OCI-LY7 (cell line): ENCODE measurements around the gene NELL1. TPM values are rescaled to one million over a fixed set of nuclear protein-coding genes. Genes with fewer than 3 reads are reported as not detected.

Experiments
- BruUV-seq: library from RNA; stranded (reverse); fragments of 400-500 nt; replicated peaks from 2 replicates; lab custom pipeline; 2021; lab: Mats Ljungman, UMichigan
- CTCF ChIA-PET: fragments of 300-600 bp; sonication (Branson Sonifier 250); formaldehyde crosslinking; loops from one replicate; lab custom pipeline; 2022; ENCODE audit warnings: antibody characterized with exemption; ENCODE audit not compliant: unreplicated experiment; lab: Charles Lee
- POLR2A ChIA-PET: fragments of 300-600 bp; sonication (Branson Sonifier 250); formaldehyde crosslinking; loops from one replicate; lab custom pipeline; 2022; ENCODE audit warnings: antibody characterized with exemption; lab: Charles Lee
- DNase-seq: peaks from one replicate; pipeline ENCODE4 v3.0.0-alpha.2; 2015; ENCODE audit warnings: low spot score
- H2AFZ ChIP-seq: fragments of 200-600 bp; sonication (generic), shearing (Covaris generic); 2 replicates; pipeline ENCODE4 v1.6.1; 2014; ENCODE audit warnings: mild to moderate bottlenecking, antibody characterized with exemption, low read length, moderate library complexity
- H3K27ac ChIP-seq: fragments of 200-600 bp; sonication (generic); 2 replicates; pipeline ENCODE4 v1.5.1; 2014; ENCODE audit warnings: mixed run types, low read depth, mild to moderate bottlenecking, moderate library complexity, low read length, inconsistent platforms; ENCODE audit not compliant: poor library complexity, severe bottlenecking
- H3K36me3 ChIP-seq: fragments of 200-600 bp; sonication (generic); 2 replicates; pipeline ENCODE4 v1.6.1; 2014; ENCODE audit warnings: mild to moderate bottlenecking, antibody characterized with exemption, low read length, moderate library complexity, mixed read lengths; ENCODE audit not compliant: insufficient read depth
- H3K4me1 ChIP-seq: fragments of 200-600 bp; sonication (generic); 2 replicates; pipeline ENCODE4 v1.5.1; 2014; ENCODE audit warnings: mild to moderate bottlenecking, low read length; ENCODE audit not compliant: insufficient read depth, poor library complexity, severe bottlenecking
- H3K4me2 ChIP-seq: fragments of 200-600 bp; sonication (generic); 2 replicates; pipeline ENCODE4 v1.6.1; 2014; ENCODE audit warnings: mild to moderate bottlenecking, low read length
- H3K4me3 ChIP-seq: fragments of 200-600 bp; sonication (generic); 2 replicates; pipeline ENCODE4 v1.5.1; 2014; ENCODE audit warnings: mild to moderate bottlenecking, low read depth, low read length; ENCODE audit not compliant: poor library complexity, severe bottlenecking
- H3K79me2 ChIP-seq: fragments of 200-600 bp; sonication (generic); 2 replicates; pipeline ENCODE4 v1.6.1; 2016; ENCODE audit warnings: low read depth, mild to moderate bottlenecking, low read length, moderate library complexity, mixed read lengths; ENCODE audit not compliant: insufficient read depth
- H3K9me2 ChIP-seq: fragments of 200-600 bp; sonication (generic); 2 replicates; pipeline ENCODE4 v1.6.1; 2016; ENCODE audit warnings: mild to moderate bottlenecking, low read length, mixed read lengths; ENCODE audit not compliant: insufficient read depth
- H3K9me3 ChIP-seq: fragments of 200-600 bp; sonication (generic); 2 replicates; pipeline ENCODE4 v1.6.1; 2014; ENCODE audit warnings: mild to moderate bottlenecking, mixed run types, low read length, mixed read lengths
- H4K20me1 ChIP-seq: fragments of 200-600 bp; sonication (generic); 2 replicates; pipeline ENCODE4 v1.6.1; 2014; ENCODE audit warnings: mild to moderate bottlenecking, antibody characterized with exemption, low read length, moderate library complexity, mixed read lengths; ENCODE audit not compliant: insufficient read depth
- EZH2phosphoT487 ChIP-seq: fragments of 200-600 bp; sonication (generic); IDR thresholded peaks from 2 replicates; pipeline ENCODE4 v1.6.1; 2018; ENCODE audit warnings: low read depth, borderline replicate concordance, mild to moderate bottlenecking, mixed run types, antibody characterized with exemption, low read length, moderate library complexity, mixed read lengths
- intact Hi-C: fragments of 100-400 bp; cut with micrococcal nuclease; formaldehyde crosslinking; loops from one replicate; pipeline ENCODE4 v1.10.0; 2022; ENCODE audit not compliant: unreplicated experiment
- total RNA-seq, 2 experiments: library from RNA; depleted of rRNA in 1 of 2; stranded (reverse); fragments of >200 nt in 1 of 2; shearing (Covaris generic) in 1 of 2; gene quantifications; 2 replicates each; pipeline ENCODE4 v1.2.3, GENCODE V29; 2014 to 2022
- TF ChIP-seq, protein P1 (sequence below): fragments of 200-600 bp; sonication (generic); conservative IDR thresholded peaks from 2 replicates; pipeline ENCODE4 v1.5.1; 2014; ENCODE audit warnings: mild to moderate bottlenecking, antibody characterized with exemption, low read length, moderate library complexity, mixed read lengths

NELL1 gene
- total RNA-seq, 2 experiments from 2014 or later: not detected

DNA sequence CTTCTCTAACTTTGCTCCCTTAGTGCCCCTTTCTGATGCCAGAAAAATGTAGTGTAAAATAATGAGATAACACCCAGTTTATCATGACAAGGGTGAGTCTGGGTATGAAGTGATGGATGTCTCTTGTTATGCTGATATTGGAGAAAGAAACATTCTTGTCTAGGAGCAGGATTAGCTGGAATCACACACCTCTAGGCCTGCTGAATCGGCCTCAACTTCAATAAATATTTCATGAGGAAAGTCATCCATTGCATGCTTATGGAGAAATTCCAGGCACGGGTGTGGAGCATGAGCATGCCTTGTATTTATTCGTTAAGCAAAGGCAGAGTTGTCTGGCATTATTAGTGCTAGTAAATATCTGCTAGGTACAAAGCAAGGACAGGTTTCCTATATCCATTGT is 113.4 kb downstream of the NELL1 start:
- no TSS peak for BruUV-seq
- Histone ChIP-seq H3K9me3 (no peaks in the 10 kb centered on the region), H4K20me1 (no peaks in the 10 kb centered on the region), H3K4me2 (no peak overlapping the region), H3K79me2 (no peaks in the 10 kb centered on the region), H2AFZ (no peak overlapping the region), H3K4me1 (no peaks in the 10 kb centered on the region), H3K9me2 (no peaks in the 10 kb centered on the region), H3K36me3 (no peaks in the 10 kb centered on the region), H3K27ac (no peak overlapping the region), H3K4me3 (no peak overlapping the region)
- CTCF ChIA-PET: no interaction called here
- no peak for DNase-seq
- POLR2A ChIA-PET: no interaction called here
- TF ChIP-seq EZH2phosphoT487: no peak
- TF ChIP-seq, protein P1, sequence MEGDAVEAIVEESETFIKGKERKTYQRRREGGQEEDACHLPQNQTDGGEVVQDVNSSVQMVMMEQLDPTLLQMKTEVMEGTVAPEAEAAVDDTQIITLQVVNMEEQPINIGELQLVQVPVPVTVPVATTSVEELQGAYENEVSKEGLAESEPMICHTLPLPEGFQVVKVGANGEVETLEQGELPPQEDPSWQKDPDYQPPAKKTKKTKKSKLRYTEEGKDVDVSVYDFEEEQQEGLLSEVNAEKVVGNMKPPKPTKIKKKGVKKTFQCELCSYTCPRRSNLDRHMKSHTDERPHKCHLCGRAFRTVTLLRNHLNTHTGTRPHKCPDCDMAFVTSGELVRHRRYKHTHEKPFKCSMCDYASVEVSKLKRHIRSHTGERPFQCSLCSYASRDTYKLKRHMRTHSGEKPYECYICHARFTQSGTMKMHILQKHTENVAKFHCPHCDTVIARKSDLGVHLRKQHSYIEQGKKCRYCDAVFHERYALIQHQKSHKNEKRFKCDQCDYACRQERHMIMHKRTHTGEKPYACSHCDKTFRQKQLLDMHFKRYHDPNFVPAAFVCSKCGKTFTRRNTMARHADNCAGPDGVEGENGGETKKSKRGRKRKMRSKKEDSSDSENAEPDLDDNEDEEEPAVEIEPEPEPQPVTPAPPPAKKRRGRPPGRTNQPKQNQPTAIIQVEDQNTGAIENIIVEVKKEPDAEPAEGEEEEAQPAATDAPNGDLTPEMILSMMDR: no peak
- intact Hi-C loops: no loop called here

DNA sequence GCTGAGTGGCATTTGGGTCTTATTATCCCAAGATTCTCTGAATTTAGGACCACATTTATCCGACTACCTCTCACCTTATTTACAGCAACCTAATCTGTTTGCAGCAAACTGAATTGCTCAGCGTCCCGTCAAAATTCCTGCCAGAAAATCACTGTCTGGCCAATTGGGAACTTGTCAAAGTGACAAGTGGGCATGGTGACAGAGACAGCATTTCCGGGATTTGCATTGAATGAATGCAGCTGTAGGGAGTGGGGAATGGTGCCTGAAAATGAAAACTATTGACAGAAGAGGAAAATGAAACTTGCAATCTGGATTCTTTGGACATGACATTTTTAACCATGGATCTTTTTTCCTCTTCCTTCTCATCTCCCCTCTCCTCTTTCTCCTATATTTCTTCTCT is 113.8 kb downstream of the NELL1 start:
- Histone ChIP-seq H3K9me3 (no peaks in the 10 kb centered on the region), H3K27ac (no peak overlapping the region), H3K79me2 (no peaks in the 10 kb centered on the region), H3K9me2 (no peaks in the 10 kb centered on the region), H4K20me1 (no peaks in the 10 kb centered on the region), H2AFZ (no peak overlapping the region), H3K4me2 (no peak overlapping the region), H3K36me3 (no peaks in the 10 kb centered on the region), H3K4me3 (no peak overlapping the region), H3K4me1 (no peaks in the 10 kb centered on the region)
- TF ChIP-seq, protein P1: no peak
- TF ChIP-seq EZH2phosphoT487: no peak
- ChIA-PET CTCF (no interaction called here), POLR2A (no interaction called here)
- intact Hi-C loops: no loop called here
- DNase-seq: no peak
- no TSS peak for BruUV-seq

DNA sequence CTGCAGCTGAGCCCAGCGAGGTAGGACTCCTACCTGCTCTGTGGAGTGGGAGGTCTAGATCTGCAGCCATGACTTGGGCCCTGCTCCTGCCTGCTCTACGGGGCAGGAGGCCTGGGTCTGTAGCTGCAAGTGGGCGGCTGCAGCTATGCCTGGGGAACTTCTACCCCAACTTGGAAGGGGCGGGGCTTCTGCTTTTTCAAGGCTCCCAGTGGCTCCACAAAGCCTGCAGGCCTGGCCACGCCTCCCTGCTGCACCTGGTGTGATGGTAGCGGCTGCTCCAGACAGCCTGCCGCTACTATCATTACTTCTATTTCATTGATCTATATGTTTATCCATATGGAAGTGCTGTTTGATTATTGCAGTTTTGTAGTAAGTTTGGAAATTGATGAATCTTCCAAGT is 121.2 kb downstream of the NELL1 start:
- ChIA-PET POLR2A (no interaction called here), CTCF (no interaction called here)
- BruUV-seq: no TSS peak

More for the DNA sequence above, 121.2 kb downstream of the NELL1 start:
- Histone ChIP-seq H3K4me3 (no peak overlapping the region), H3K27ac (no peak overlapping the region), H3K9me2 (no peaks in the 10 kb centered on the region), H3K79me2 (no peaks in the 10 kb centered on the region), H3K36me3 (no peaks in the 10 kb centered on the region), H2AFZ (no peak overlapping the region), H4K20me1 (no peaks in the 10 kb centered on the region), H3K4me2 (no peak overlapping the region), H3K4me1 (no peaks in the 10 kb centered on the region), H3K9me3 (no peaks in the 10 kb centered on the region)
- intact Hi-C loops: no loop called here
- no peak for TF ChIP-seq EZH2phosphoT487
- TF ChIP-seq, protein P1: no peak
- DNase-seq: no peak
